Adrenal gland (tissue), 5 donors: ENCODE results near the gene IRS2.

Experiments
- CTCF ChIP-seq, 6 experiments: fragments of 450-650 bp in 4 of 6; fragments of 200-600 bp in 2 of 6; sonication (generic) in 1 of 6; IDR thresholded peaks; 1 replicate in 5 of 6; 2 replicates in 1 of 6; pipeline versions ENCODE4 v1.5.1 to v1.8.0; 2016 to 2021; ENCODE audit warnings: antibody characterized with exemption in 6 of 6, mild to moderate bottlenecking in 2 of 6, moderate library complexity in 1 of 6
- POLR2A ChIP-seq, 2 donors: fragments of 450-650 bp; IDR thresholded peaks; one replicate each; pipeline ENCODE4 v1.6.1; 2017; ENCODE audit warnings: antibody characterized with exemption in 2 of 2, mild to moderate bottlenecking in 2 of 2, moderate library complexity in 1 of 2
- donor health status: DM: no; HTN: no; CAD: no.

GRCh38 chr13:109744512-109745051 lies 41.8 kb downstream of the IRS2 start:
- TF ChIP-seq CTCF (IDR thresholded peaks at IDR 0.05) (no peak), POLR2A (IDR thresholded peaks at IDR 0.05) (no peak)
